ENCODE data around the gene ZC3H18. TPM values are rescaled to one million over a fixed set of nuclear protein-coding genes. Genes with fewer than 3 reads are reported as not detected.

ZC3H18 gene
- total and polyA plus RNA-seq, 9 donors = 16.0 to 40.4 (median 30.7) TPM

- H3K27me3 ChIP-seq = no peaks in the 10 kb centered on the region
- 87 to 91% (median 90%) methylated on average over 19 of the region's 19 CpGs for WGBS, 3 donors
- H3K4me3 ChIP-seq = no peak overlapping the region
- no peaks in the 10 kb centered on the region for H3K36me3 ChIP-seq
- no peaks in the 10 kb centered on the region for H3K4me1 ChIP-seq (ENCODE audit: insufficient read depth)
- DNase-seq = no peak
- H3K27ac ChIP-seq = no peak overlapping the region
- H3K9me3 ChIP-seq = no peaks in the 10 kb centered on the region
- intact Hi-C loops (cut with DNase I) = no loop called here
- TF ChIP-seq POLR2A (IDR thresholded peaks at IDR 0.05) = no peak
- no peak for TF ChIP-seq EP300 (IDR thresholded peaks at IDR 0.05)
- TF ChIP-seq CTCF (IDR thresholded peaks at IDR 0.05) = no peak
Measured at GRCh38 chr16:88673716-88674379, 103.6 kb downstream of the ZC3H18 start.

- Histone ChIP-seq H3K27me3 (no peaks in the 10 kb centered on the region), H3K9me3 (no peaks in the 10 kb centered on the region), H3K4me1 (ENCODE audit: insufficient read depth) (no peaks in the 10 kb centered on the region), H3K27ac (no peak overlapping the region), H3K36me3 (no peaks in the 10 kb centered on the region), H3K4me3 (no peak overlapping the region)
- 57 to 70% (median 64%) methylated on average over 19 to 22 of the region's 22 CpGs for WGBS, 3 donors
- TF ChIP-seq EP300 (IDR thresholded peaks at IDR 0.05) (no peak), POLR2A (IDR thresholded peaks at IDR 0.05) (no peak), CTCF (IDR thresholded peaks at IDR 0.05) (no peak)
- no peak for DNase-seq
- intact Hi-C loops (cut with DNase I) = no loop called here
Measured at GRCh38 chr16:88676502-88677242, 106.5 kb downstream of the ZC3H18 start.

- Histone ChIP-seq H3K4me1 (ENCODE audit: insufficient read depth) (no peaks in the 10 kb centered on the region), H3K27me3 (no peaks in the 10 kb centered on the region), H3K27ac (no peak overlapping the region), H3K36me3 (no peaks in the 10 kb centered on the region), H3K9me3 (no peaks in the 10 kb centered on the region), H3K4me3 (no peak overlapping the region)
- 48 to 50% (median 50%) methylated on average over 13 of the region's 13 CpGs for WGBS, 3 donors
- intact Hi-C loops (cut with DNase I) = no loop called here
- TF ChIP-seq CTCF (IDR thresholded peaks at IDR 0.05) (no peak), POLR2A (IDR thresholded peaks at IDR 0.05) (no peak), EP300 (IDR thresholded peaks at IDR 0.05) (no peak)
- no peak for DNase-seq
Measured at GRCh38 chr16:88677721-88678120, 107.5 kb downstream of the ZC3H18 start.

GRCh38 chr16:88678224-88678979 lies 108.2 kb downstream of the ZC3H18 start:
- no peaks in the 10 kb centered on the region for H3K4me1 ChIP-seq (ENCODE audit: insufficient read depth)
- no peak for DNase-seq

More at GRCh38 chr16:88678224-88678979, 108.2 kb downstream of the ZC3H18 start:
- TF ChIP-seq EP300 (IDR thresholded peaks at IDR 0.05) (no peak), CTCF (IDR thresholded peaks at IDR 0.05) (no peak), POLR2A (IDR thresholded peaks at IDR 0.05) (no peak)
- no peak overlapping the region for H3K4me3 ChIP-seq
- H3K36me3 ChIP-seq = no peaks in the 10 kb centered on the region
- 30 to 46% (median 36%) methylated on average over 9 to 32 of the region's 32 CpGs for WGBS, 3 donors
- no peak overlapping the region for H3K27ac ChIP-seq
- H3K27me3 ChIP-seq = no peaks in the 10 kb centered on the region
- no peaks in the 10 kb centered on the region for H3K9me3 ChIP-seq
- intact Hi-C loops (cut with DNase I) = no loop called here

Measured in ovary (tissue), 9 donors.